ENCODE results near the gene AGAP2. TPM values are rescaled to one million over a fixed set of nuclear protein-coding genes. Genes with fewer than 3 reads are reported as not detected.

AGAP2 gene
- total RNA-seq, 1 donor from 2014 or later, result 25.7 TPM

GRCh38 chr12:57769594-57769993 is 31.1 kb upstream of the AGAP2 start:
- DNase-seq (ENCODE audit: low spot score in 2 of 2), result no peak
- no peak for FAIRE-seq

- no peak for FAIRE-seq
- no peak for DNase-seq (ENCODE audit: low spot score in 2 of 2)
Observed at GRCh38 chr12:57767876-57768275, 29.3 kb upstream of the AGAP2 start.

- DNase-seq (ENCODE audit: low spot score in 2 of 2), result no peak
- FAIRE-seq, result no peak
Observed at GRCh38 chr12:57767305-57767698, 28.8 kb upstream of the AGAP2 start.

- FAIRE-seq, result no peak
- no peak for DNase-seq (ENCODE audit: low spot score in 2 of 2)
Observed at GRCh38 chr12:57766464-57767304, 28.1 kb upstream of the AGAP2 start, which contains the start of gene CYP27B1. Gene CYP27B1 (minus strand): TSS chr12:57767078. CDS start chr12:57767041, 37 bp downstream.

GRCh38 chr12:57765698-57766463 is 27.3 kb upstream of the AGAP2 start:
- no peak for FAIRE-seq

GRCh38 chr12:57765003-57765697 is 26.6 kb upstream of the AGAP2 start:
- DNase-seq (ENCODE audit: low spot score in 2 of 2) (no peak), FAIRE-seq (no peak)

More at GRCh38 chr12:57765698-57766463, 27.3 kb upstream of the AGAP2 start:
- DNase-seq (ENCODE audit: low spot score in 2 of 2), result no peak

DNA sequence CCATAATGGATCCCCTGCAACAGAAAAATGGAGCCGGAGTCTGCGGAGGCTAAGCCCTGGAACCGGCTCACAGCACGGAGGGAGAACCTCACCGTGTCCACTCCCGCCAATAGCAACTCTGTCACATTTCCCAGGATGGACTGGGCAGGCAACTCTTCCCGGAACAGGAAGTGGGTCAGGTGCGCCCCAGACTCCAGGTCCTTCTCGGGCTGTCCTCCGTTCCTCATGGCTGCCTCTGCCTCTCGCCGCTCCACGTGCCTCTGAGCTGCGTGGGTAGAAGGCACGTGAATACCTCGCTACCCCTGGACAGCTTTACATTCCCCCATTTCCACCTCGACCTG is 26.1 kb upstream of the AGAP2 start:
- DNase-seq (ENCODE audit: low spot score in 2 of 2), result no peak
- no peak for FAIRE-seq

GRCh38 chr12:57763881-57764661 is 25.5 kb upstream of the AGAP2 start:
- no peak for FAIRE-seq

GRCh38 chr12:57762463-57762862 is 23.9 kb upstream of the AGAP2 start:
- DNase-seq (ENCODE audit: low spot score in 2 of 2) (no peak), FAIRE-seq (no peak)

More at GRCh38 chr12:57763881-57764661, 25.5 kb upstream of the AGAP2 start:
- DNase-seq (ENCODE audit: low spot score in 2 of 2), result no peak

GRCh38 chr12:57761391-57761998 is 23.0 kb upstream of the AGAP2 start:
- FAIRE-seq (no peak), DNase-seq (ENCODE audit: low spot score in 2 of 2) (no peak)

GRCh38 chr12:57760347-57760982 is 21.9 kb upstream of the AGAP2 start:
- no peak for FAIRE-seq
- DNase-seq (ENCODE audit: low spot score in 2 of 2), result peak in 1 of 2 donors; percentile 19

DNA sequence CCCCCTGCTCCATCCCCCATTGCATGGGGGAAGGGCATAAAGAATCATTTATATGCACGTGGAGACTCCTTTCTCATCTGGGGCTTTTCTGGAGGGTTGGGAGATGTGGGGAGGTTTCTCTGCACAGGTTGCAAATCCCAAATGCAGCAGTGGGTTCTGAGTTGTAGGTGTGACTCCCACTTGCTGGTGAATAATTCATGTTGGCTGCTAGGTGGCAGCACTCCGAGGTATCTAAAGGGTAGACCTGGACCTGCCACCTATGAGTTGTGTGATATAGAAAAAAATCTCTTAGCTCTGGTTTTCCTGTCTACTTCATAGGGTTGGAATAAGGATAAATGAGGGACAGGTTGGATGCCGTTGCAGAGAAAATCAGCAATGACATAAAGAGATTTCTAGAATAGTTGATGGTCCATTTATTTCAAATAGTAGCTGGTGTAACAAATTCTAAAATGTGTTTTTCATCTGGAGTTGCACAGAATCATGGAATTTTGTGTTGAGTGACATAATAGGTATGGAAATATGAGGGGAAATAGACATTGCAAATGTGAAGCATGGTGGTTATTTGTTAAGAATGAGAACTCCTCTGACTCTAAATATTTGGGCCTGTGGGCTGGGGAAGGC is 20.9 kb upstream of the AGAP2 start:
- FAIRE-seq, result no peak

DNA sequence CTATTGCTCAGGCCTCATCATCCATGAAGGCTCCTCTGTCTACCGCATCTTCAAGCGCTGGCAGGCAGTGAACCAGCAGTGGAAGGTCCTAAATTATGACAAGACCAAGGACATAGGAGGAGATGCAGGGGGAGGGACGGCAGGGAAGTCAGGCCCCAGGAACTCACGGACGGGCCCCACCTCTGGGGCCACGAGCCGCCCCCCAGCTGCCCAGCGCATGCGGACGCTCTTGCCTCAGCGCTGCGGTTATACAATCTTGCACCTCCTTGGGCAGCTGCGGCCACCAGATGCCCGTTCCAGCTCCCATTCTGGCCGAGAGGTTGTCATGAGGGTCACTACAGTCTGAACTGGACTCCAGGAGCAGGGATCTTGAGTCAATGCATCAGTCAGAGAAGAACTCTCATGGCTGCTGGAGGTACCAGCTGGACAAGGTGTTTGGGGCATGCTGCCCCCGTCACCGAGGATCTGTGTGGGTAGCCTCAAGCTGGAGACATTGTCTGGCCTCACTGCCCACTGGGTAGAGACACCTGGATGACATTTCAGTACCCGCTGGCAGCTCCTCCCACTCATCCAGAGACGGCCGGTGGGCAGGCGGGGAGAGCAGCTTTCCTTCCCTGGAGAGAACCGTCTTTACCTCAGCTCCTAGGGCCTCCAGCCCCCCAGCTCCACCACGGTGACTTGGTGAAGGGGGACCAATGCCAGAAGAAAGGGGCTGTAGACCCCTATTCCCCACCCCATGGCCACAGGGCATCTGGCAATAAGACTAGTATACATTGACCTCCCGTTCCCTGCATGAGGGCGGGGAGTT is 20.2 kb upstream of the AGAP2 start:
- DNase-seq (ENCODE audit: low spot score in 2 of 2) (no peak), FAIRE-seq (no peak)

More for the DNA sequence above, 20.9 kb upstream of the AGAP2 start:
- DNase-seq (ENCODE audit: low spot score in 2 of 2), result peak in 1 of 2 donors; percentile 17

- DNase-seq (ENCODE audit: low spot score in 2 of 2) (no peak), FAIRE-seq (no peak)
Observed at GRCh38 chr12:57757771-57758170, 19.2 kb upstream of the AGAP2 start.

GRCh38 chr12:57756406-57757341 is 18.1 kb upstream of the AGAP2 start:
- no peak for FAIRE-seq
- no peak for DNase-seq (ENCODE audit: low spot score in 2 of 2)

GRCh38 chr12:57755454-57756372 is 17.2 kb upstream of the AGAP2 start:
- peak in 1 of 2 donors; percentile 75 for DNase-seq (ENCODE audit: low spot score in 2 of 2)
- no peak for FAIRE-seq

Data from frontal cortex (tissue), 4 donors.